ENCODE measurements around the gene SDCCAG8.

SDCCAG8 gene

GRCh38 chr1:243281672-243282071 lies 25.8 kb downstream of the SDCCAG8 start:
- H3K4me3 ChIP-seq (IDR thresholded peaks at IDR 0.05; ENCODE audit: insufficient read depth, low read depth, low read length) = no peak overlapping the region
- no peaks in the 10 kb centered on the region for H3K4me1 ChIP-seq (ENCODE audit: low read depth, poor library complexity, severe bottlenecking)
- no peak for TF ChIP-seq CTCF (conservative IDR thresholded peaks at IDR 0.05; ENCODE audit: low read depth, low read length)
- no peaks in the 10 kb centered on the region for H4K20me1 ChIP-seq (ENCODE audit: insufficient read depth)
- no peak overlapping the region for H3K4me2 ChIP-seq
- H3K27ac ChIP-seq = no peak overlapping the region
- H3K27me3 ChIP-seq (ENCODE audit: insufficient read depth, low read depth) = no peaks in the 10 kb centered on the region
- H3K9ac ChIP-seq = no peak overlapping the region
- H2AFZ ChIP-seq (ENCODE audit: low read depth) = no peak overlapping the region
- H3K79me2 ChIP-seq (ENCODE audit: insufficient read depth, low read depth) = no peaks in the 10 kb centered on the region
- H3K36me3 ChIP-seq (ENCODE audit: insufficient read depth) = no peaks in the 10 kb centered on the region

- Histone ChIP-seq H3K4me2 (no peak overlapping the region), H2AFZ (ENCODE audit: low read depth) (no peak overlapping the region), H3K4me3 (IDR thresholded peaks at IDR 0.05; ENCODE audit: insufficient read depth, low read depth, low read length) (no peak overlapping the region), H3K27me3 (ENCODE audit: insufficient read depth, low read depth) (no peaks in the 10 kb centered on the region), H3K27ac (no peak overlapping the region), H4K20me1 (ENCODE audit: insufficient read depth) (no peaks in the 10 kb centered on the region), H3K9ac (no peak overlapping the region), H3K79me2 (ENCODE audit: insufficient read depth, low read depth) (no peaks in the 10 kb centered on the region), H3K36me3 (ENCODE audit: insufficient read depth) (no peaks in the 10 kb centered on the region), H3K4me1 (ENCODE audit: low read depth, poor library complexity, severe bottlenecking) (no peaks in the 10 kb centered on the region)
- no peak for TF ChIP-seq CTCF (conservative IDR thresholded peaks at IDR 0.05; ENCODE audit: low read depth, low read length)
Observed at GRCh38 chr1:243286409-243287122, 30.7 kb downstream of the SDCCAG8 start.

- H2AFZ ChIP-seq (ENCODE audit: low read depth) = no peak overlapping the region
- H3K27me3 ChIP-seq (ENCODE audit: insufficient read depth, low read depth) = no peaks in the 10 kb centered on the region
- no peak for TF ChIP-seq CTCF (conservative IDR thresholded peaks at IDR 0.05; ENCODE audit: low read depth, low read length)
- no peaks in the 10 kb centered on the region for H3K36me3 ChIP-seq (ENCODE audit: insufficient read depth)
- H3K4me2 ChIP-seq = no peak overlapping the region
- H3K9ac ChIP-seq = no peak overlapping the region
- H3K27ac ChIP-seq = no peak overlapping the region
- no peaks in the 10 kb centered on the region for H3K79me2 ChIP-seq (ENCODE audit: insufficient read depth, low read depth)
- no peaks in the 10 kb centered on the region for H4K20me1 ChIP-seq (ENCODE audit: insufficient read depth)
- no peaks in the 10 kb centered on the region for H3K4me1 ChIP-seq (ENCODE audit: low read depth, poor library complexity, severe bottlenecking)
- no peak overlapping the region for H3K4me3 ChIP-seq (IDR thresholded peaks at IDR 0.05; ENCODE audit: insufficient read depth, low read depth, low read length)
Observed at GRCh38 chr1:243287123-243287460, 31.3 kb downstream of the SDCCAG8 start.

- H3K4me3 ChIP-seq (IDR thresholded peaks at IDR 0.05; ENCODE audit: insufficient read depth, low read depth, low read length) = no peak overlapping the region
- no peaks in the 10 kb centered on the region for H4K20me1 ChIP-seq (ENCODE audit: insufficient read depth)
- no peak for TF ChIP-seq CTCF (conservative IDR thresholded peaks at IDR 0.05; ENCODE audit: low read depth, low read length)
- no peaks in the 10 kb centered on the region for H3K4me1 ChIP-seq (ENCODE audit: low read depth, poor library complexity, severe bottlenecking)
- no peaks in the 10 kb centered on the region for H3K36me3 ChIP-seq (ENCODE audit: insufficient read depth)
- no peak overlapping the region for H2AFZ ChIP-seq (ENCODE audit: low read depth)
- no peaks in the 10 kb centered on the region for H3K79me2 ChIP-seq (ENCODE audit: insufficient read depth, low read depth)
- H3K27ac ChIP-seq = no peak overlapping the region
- no peak overlapping the region for H3K9ac ChIP-seq
- H3K27me3 ChIP-seq (ENCODE audit: insufficient read depth, low read depth) = no peaks in the 10 kb centered on the region
- no peak overlapping the region for H3K4me2 ChIP-seq
Observed at GRCh38 chr1:243287652-243288051, 31.8 kb downstream of the SDCCAG8 start.

Measured in KMS-11 (cell line).